ENCODE measurements around the gene ARFGAP3. TPM values are rescaled to one million over a fixed set of nuclear protein-coding genes. Genes with fewer than 3 reads are reported as not detected.

Gene ARFGAP3
- total and polyA plus RNA-seq, 2 experiments from 2014 or later = 14.8 to 19.1 TPM

- TF ChIP-seq REST (IDR thresholded peaks at IDR 0.05; ENCODE audit: unreplicated experiment) = no peak
Measured at GRCh38 chr22:42800451-42801251, 56.4 kb downstream of the ARFGAP3 start (continued).

- no peaks in the 10 kb centered on the region; the same call in 2 of the 3 replicates for H3K9me3 Mint-ChIP-seq
- H3K4me3 Mint-ChIP-seq = no peak overlapping the region; the same call in 2 of the 3 replicates
- Histone ChIP-seq H3K4me1 (ENCODE audit: insufficient read depth) (no peaks in the 10 kb centered on the region), H4K20me1 (replicated peaks; ENCODE audit: insufficient read depth) (no peaks in the 10 kb centered on the region), H2AFZ (no peak overlapping the region), H3K79me2 (replicated peaks; ENCODE audit: insufficient read depth) (no peaks in the 10 kb centered on the region), H3K4me3 (no peak overlapping the region), H3K36me3 (ENCODE audit: insufficient read depth) (no peaks in the 10 kb centered on the region), H3K9me2 (ENCODE audit: insufficient read depth) (no peaks in the 10 kb centered on the region), H3K27ac (ENCODE audit: low read depth) (no peak overlapping the region), H3K4me2 (no peak overlapping the region), H3K27me3 (ENCODE audit: insufficient read depth) (no peaks in the 10 kb centered on the region), H3F3A (replicated peaks; ENCODE audit: low read depth) (no peaks in the 10 kb centered on the region)
- no peak overlapping the region for H3K27ac Mint-ChIP-seq
- H3K27me3 Mint-ChIP-seq (ENCODE audit: insufficient read depth, low read depth, poor library complexity) = peaks cover 8% of the 10 kb centered on the region
- no peaks in the 10 kb centered on the region; the same call in 2 of the 3 replicates for H3K36me3 Mint-ChIP-seq (ENCODE audit: low read depth)
- peaks cover 10% of the 10 kb centered on the region for H3K4me1 Mint-ChIP-seq
- peak; percentile 79 for ATAC-seq
- DNase-seq (ENCODE audit: low spot score) = peak; percentile 63
- TF ChIP-seq JUNB (IDR thresholded peaks at IDR 0.05; ENCODE audit: unreplicated experiment) (no peak), CTCF (conservative IDR thresholded peaks at IDR 0.05; ENCODE audit: low read depth in 2 of 2) (no peak), STAT1 (IDR thresholded peaks at IDR 0.05; ENCODE audit: unreplicated experiment) (no peak), ZNF462 (CRISPR knock-in tag; IDR thresholded peaks at IDR 0.05) (no peak), POLR2AphosphoS5 (IDR thresholded peaks at IDR 0.05; ENCODE audit: low read depth) (no peak)
Measured at GRCh38 chr22:42799461-42800405, 57.3 kb downstream of the ARFGAP3 start.

Data from GM23338 (cell line).